8988T (cell line): ENCODE results near the gene COL26A1.
"Not testable (repeated sequence)": the region's sequence is repeated elsewhere in the genome, so short reads cannot be mapped to it uniquely, and the experiment has no call there.

Source experiments
- DNase-seq: peaks from one replicate; pipeline ENCODE4 v3.0.0; 2011

The COL26A1 gene

DNA sequence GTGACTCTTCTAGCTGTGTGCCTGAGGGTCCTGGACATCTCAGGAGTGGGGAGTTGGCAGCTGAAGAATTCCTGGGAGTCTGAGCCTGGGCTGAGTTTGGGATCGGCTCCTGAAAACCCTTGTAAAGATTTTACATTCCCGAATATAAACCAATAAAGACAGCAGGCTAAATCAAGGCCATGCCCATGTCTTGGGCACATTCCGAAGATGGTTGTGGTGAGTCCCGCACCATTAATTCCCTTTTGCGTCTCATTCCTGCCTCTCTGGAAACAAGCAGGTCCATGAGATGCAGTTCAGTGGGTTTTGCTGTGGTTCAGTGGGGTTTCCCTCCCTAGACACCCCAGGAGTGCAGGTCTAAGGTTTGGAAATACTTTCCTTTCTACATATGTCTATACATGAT, 90.9 kb downstream of the COL26A1 start:
- DNase-seq, result no peak

DNA sequence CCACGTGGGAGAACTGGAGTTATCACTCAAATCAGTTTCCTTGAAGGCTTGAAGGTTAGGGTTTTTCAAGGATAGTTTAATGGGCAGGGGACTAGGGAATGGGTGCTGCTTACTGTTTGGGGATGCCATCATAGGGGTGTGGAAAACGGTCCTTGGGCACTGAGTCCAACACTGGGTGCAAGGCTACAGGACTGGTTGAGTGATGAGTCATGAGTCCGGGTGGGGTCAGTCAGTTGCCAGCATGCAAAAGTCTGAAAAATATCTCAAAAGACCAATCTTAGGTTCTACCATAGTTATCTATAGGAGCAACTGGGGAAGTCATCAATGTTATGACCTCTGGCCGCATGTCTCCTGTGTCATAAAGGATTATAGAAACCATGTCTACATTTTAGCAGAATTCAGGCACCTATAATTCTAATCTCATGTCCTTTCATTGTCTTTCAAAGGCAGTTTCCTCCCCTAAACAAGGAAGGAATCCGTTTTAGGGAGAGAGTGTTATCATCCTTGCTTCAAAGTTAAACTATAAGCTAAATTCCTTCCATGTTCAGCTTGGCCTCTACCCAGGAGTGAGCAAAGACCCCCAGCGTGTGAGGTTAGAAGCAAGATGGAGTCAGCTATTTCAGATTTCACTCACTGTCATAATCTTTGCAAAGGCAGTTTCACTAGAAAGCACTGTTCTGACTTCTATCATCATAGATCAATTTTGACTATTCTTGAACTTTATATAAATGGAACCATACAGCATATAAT, 94.5 kb downstream of the COL26A1 start:
- no peak for DNase-seq

DNA sequence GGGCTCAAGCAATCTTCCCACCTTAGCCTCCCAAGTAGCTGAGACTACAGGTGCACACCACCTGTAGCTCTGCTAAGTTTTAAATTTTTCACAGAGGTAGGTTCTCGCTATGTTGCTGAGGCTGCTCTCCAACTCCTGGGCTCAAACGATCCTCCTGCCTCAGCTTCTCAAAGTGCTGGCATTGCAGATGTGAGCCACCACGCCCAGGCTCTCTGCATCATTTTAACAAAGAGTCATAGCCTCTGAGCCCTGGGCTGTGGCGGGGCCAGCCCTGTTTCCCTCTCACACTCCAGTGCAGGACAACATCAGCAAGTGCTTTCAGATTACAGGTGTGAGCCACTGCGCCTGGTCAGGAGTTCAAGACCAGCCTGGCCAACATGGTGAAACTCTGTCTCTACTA, 102.5 kb downstream of the COL26A1 start:
- no peak for DNase-seq

DNA sequence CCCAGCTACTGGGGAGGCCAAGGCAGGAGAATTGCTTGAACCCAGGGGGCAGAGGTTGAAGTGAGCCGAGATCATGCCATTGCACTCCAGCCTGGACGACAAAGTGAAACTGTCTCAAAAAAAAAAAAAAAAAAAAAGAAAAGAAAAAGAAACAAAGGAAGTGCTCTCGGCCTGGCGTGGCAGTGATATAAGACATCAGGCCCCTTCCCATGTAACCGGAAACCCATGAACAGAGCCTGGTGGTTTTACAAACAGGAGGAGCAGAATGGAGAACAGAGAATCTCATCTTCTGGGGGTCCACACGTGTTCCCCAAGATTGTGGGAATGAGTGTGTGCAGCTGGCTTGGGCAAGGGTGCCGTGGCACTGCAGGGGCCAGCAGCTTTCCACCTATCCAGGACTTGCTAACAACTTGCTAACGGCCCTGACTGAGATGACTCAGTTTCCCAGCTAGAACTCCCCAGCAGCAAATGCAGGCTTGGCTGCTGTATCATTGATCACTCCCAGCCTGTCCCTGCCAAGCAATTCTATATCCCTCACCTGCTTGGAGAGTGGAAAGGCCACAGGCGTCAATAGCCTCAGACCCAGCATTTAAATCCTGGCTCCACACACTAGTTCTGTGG, 103.0 kb downstream of the COL26A1 start:
- no peak for DNase-seq

DNA sequence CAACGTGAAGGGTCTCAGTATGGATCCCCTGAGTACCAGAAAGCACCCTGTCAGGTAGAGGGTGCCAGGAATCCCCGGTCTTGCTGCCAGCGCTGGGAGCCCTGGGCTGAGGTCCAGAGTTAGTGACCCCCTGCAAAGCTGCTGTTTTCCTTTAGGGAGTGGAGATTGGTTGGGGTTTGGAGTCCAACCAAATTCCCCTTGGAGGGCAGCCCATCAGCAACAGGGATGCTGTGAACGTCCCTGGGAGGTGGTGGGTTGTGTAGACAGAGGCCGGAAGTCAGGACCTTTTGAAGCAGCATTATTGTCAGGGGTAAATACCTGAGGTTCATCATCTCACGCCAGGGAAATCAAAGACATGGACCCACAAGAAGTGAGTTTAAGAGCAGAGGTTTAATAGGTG, 104.2 kb downstream of the COL26A1 start:
- no peak for DNase-seq

DNA sequence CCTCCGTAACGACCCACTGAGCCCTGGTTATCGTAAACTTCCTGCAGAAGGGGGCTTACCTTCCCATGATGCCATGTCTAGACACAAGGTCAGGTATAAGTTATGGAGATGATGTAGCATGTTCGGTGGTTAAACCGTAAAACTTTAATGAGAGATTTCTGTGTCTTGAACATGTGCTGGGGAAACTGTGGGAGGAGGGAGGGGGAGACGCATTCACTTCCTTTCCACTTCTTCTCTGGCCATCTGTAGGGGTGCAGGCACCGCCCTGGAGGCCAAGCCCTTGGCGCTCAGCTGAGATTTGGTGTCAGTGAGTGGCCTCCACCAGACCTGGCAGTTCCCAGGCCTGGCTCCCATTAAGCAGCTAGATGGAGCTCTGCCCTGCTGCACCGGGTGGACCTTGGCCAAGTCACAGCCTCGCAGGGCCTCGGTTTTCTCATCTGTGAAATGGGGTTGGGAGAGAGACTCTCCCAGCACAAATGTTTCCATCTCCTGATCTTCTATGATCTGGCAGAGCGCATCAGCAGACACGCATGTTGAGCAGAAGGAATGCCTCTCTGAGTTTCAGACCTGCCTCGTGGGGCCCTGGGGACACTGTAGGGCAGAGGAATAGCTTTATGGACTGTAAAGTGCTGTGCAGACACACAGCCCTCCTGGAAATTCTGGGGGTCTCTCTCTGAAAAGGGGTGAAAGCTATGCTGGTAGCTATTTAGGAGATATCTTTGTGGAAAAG, 106.0 kb downstream of the COL26A1 start:
- DNase-seq, result no peak

DNA sequence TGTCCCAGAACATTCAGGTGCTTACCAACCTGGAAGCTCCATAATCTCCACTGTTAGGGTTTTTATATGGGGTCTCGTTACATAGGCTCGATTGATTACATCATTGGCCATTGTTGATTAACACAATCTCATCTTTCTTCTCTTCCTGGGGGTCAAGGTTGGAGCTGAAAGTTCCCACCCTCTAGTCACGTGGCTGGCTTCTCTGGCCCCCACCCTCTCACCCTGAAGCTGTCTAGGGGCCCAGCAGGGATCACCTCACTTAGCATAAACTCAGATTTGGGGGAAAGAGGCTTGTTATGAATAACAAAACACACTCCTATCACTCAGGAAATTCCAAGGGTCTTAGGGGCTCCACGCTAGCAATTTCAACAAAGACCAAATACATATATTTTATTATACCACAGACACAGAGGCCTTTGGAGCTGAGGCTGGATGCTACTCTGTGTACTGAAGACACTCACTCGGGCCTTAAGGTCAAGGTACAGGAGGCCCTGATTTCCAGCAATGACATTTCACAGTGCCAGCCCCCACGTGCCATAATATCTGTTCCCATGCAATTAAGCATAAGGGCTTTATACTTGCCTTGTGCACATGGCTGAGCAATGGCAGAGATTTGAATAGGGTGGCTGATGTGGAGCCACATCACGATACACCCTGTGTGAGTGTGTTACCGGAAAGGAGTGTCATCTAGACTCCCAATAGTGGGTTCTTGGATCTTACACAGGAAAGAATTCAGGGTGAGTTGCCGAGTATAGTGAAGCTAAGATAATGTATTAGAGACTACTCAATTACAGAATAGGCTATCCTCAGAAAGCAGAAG, 108.2 kb downstream of the COL26A1 start:
- DNase-seq, result no peak

DNA sequence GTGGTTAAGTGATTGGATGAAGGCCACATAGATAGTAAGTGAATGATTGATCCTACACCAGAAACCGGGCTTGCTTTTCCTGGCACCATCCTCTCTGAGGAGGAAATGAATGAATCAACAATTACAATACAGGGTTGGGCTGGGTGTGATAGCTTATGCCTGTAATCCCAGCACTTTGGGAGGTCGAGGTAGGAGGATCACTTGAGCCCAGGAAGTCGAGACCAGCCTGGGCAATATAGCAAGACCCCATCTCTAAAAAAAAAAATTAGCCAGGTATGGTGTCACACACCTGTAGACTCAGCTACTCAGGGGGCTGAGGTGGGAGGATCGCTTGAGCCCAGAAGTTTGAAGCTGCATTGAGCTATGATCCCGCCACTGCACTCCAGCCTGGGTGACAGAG, 111.5 kb downstream of the COL26A1 start:
- no peak for DNase-seq

DNA sequence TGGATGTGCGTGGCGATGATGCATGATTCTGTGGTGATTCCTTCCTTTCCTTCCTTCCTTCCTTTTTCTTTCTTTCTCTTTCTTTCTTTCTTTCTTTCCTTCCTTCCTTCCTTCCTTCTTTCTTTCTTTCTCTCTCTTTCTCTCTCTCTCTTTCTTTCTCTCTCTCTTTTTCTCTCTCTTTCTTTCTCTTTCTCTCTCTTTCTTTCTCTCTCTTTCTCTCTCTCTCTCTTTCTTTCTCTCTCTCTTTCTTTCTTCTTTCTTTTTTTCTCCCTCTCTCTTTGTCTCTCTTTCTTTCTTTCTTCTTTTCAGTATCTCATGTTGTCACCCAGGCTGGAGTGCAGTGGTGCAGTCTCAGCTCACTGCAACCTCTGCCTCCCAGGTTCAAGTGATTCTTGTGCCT, 113.0 kb downstream of the COL26A1 start:
- not testable (repeated sequence) for DNase-seq

DNA sequence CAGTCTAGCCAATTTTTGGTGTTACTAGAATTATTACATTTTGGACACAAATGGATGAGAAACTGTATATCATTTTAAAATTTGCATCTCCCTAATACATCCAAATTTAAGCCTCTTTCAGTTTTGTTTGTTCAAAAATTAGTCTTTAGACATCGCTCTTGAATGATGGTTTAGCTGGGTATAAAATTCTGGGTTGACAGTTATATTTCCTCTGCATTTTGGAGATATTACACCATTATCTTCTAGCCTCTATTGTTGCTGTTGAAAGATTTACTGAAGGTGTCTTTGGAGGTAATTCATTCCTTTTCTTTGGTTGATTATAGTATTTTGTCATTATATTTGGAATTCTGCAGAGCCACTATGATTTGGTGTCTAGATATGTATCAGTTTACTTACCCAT, 116.5 kb downstream of the COL26A1 start:
- DNase-seq, result no peak

DNA sequence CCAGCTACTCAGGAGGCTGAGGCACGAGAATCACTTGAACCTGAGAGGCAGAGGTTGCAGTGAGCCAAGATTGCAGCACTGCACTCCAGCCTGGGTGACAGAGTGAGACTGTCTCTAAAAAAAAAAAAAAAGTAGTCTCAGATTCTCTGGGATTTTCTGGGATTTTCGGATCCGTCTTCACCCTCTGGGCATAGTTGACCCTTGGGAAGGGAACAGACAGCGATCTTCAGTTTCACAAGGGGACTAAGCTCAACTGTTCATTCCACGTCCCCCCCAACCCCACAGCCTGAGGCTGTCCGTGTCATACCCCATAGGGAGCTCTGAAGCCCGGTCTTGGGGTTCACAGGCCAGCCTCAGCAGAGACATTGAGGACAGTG, 123.4 kb downstream of the COL26A1 start:
- DNase-seq, result not testable (repeated sequence)

DNA sequence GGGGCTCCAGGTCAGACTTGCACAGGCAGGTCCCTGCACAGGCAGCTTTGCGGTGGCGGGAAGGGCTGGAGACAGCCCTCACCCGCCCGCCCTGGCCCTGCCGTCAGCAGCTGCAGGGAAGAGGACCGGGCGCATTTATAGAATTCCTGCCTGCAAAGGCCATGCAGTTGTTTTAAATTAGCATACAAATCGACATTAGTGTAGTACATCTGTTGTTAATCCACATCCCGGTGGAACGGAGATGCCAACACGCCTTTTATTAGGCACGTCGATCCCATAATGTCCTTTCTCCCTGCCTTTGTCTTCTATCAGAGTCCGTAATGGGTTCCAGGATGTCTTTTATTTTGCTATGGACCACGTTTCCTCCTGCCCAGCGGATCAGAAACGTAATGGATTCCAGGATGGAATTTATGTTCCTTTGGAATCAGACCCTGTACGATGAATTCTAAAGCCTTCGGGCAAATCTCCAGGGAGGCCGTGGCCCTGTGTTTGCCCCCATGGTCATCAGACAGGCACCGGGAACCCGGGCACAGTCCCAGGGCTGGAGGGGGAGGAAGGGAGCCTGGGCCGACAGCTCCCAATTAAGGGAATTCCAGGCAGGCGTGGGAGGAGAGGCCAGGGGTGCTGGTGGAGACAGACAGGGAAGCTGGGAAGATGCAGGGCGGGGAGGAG, 123.9 kb downstream of the COL26A1 start:
- no peak for DNase-seq

DNA sequence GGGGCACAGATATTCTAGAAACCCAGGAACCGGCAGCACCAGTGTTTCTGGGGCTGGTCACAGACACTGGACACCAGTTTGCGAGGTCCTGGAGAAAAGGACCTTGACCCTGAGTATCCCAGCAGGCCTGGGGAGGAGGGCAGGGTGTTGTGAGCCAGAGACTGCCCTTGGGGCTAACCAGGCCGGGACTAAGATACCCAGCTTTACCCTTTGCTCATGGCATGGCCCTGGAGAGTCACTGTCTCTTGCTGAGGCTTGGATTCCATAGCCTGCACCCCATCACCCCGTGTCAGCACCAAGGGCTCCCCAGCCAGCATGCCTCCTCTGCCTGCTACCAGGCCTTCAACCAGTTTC, 124.4 kb downstream of the COL26A1 start:
- DNase-seq, result no peak

DNA sequence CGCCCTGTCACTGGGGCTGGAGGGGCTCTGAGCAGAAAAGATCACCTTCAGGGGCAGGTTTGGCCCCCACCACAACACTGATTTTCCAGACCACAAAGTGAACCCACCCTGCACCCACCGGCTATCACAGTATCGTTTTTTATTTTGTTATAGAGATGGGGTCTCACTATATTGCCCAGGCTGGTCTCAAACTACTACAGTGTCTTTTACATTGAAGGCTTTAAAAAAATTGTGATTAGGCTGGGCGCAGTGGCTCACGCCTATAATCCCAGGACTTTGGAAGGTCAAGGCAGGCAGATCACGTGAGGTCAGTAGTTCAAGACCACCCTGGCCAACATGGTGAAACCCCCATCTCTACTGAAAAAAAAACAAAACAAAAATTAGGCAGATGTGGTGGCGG, 125.1 kb downstream of the COL26A1 start:
- DNase-seq, result no peak

DNA sequence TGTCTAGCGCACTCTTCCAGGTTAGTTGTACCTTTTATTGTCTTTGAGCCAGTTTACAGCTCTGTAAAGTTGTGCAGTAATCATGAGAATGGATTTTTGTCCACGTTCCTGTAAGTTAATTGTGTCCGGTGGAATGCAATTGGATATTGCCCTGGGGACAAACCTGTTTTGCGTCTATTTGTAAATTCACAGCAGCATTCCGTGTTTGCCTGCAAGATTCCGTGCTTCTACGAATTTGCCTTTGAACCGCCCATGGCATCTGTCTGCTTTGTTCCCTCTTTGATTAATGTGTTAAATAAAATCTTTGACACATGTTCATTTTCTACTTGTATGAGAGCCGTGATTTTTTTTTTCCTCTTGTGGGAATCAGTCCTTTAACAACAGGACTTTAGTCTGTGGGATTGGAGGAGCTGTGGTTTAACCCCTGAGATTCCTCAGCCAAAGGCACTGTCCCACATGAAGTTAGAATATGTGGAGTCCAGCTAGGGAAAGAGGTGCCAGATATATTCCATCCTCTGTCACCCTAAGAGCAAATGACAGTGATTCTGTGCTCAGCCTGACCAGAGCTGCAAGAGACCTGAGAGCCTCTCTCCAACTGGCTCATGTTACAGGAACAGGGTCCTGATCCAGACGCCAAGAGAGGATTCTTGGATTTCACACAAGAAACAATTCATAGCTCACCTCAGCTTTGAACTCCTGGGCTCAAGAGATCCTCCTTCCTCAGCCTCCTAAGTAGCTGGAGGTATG, 126.3 kb downstream of the COL26A1 start:
- no peak for DNase-seq

DNA sequence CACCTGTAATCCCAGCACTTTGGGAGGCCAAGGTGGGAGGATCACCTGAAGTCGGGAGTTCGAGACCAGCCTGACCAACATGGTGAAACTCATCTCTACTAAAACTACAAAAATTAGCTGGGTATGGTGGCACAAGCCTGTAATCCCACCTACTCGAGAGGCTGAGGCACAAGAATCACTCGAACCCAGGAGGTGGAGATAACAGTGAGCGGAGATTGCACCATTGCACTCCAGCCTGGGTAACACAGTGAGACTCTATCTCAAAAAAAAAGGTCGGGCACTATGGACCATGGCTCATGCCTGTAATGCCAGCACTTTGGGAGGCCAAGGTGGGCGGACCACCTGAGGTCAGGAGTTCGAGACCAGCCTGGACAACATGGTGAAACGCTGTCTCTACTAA, 127.8 kb downstream of the COL26A1 start:
- DNase-seq, result not testable (repeated sequence)

DNA sequence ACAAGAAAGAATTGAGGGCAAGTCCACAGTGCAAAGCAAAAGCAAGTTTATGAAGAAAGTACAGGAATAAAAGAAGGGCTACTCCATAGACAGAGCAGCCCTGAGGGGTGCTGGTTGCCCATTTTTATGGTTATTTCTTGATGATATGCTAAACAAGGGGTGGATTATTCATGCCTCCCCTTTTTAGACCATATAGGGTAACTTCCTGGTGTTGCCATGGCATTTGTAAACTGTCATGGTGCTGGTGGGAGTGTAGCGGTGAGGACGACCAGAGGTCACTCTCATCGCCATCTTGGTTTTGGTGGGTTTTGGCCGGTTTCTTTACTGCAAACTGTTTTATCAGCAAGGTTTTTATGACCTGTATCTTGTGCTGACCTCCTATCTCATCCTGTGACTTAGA, 128.8 kb downstream of the COL26A1 start:
- not testable (repeated sequence) for DNase-seq

DNA sequence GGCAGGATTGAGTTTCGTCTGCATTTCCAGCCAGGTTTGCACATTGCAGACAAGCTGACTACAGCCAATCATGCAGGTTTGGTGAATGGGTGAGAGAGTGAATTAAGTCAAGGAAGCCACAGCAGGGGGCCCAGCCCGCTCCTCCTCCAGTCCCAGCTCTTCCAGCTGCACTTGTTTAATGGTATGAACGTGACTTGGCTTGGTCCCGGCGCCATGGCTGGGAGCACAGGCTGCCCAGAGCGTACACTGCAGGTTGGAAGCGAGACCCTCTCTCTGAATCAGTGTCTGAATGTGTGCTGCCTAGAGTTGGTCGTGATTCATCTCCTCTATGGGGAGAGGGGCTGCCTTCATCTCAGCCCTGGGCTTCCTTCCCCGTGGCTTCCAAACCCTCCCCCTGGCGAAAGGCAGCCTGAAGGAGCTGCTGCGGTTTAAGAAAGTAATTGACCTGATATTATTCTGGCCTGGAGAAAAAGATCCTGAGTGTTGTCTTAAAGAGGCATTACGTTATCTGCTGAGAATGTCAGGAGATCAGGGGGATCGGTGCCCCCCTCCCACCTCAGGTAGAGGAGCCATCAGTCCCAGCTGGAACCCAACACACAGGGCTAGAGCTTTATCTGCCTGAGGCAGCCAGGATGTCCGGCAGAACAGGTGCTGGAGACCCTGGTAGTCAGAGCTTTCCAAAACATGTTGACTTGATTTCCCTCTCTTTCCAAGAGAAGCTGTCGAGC, 132.1 kb downstream of the COL26A1 start:
- DNase-seq, result no peak

DNA sequence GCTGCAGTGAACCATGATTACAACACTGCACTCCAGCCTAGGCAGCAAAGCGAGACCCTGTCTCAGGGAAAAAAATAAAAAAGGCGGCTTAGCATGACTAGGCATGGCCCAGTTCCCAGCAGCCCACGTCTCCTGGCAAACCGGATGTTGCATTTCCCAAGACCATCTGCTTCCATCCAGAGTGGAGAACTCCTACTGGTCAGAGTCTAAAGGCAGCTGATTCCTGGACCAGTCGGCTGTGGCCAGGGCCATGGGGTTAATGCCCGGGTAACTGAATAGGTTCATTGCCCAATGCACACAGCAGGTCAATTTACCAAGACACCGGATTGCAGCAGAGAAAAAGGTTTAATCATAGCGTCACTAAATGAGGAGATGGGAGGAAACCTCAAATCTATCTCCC, 133.3 kb downstream of the COL26A1 start:
- DNase-seq, result no peak

DNA sequence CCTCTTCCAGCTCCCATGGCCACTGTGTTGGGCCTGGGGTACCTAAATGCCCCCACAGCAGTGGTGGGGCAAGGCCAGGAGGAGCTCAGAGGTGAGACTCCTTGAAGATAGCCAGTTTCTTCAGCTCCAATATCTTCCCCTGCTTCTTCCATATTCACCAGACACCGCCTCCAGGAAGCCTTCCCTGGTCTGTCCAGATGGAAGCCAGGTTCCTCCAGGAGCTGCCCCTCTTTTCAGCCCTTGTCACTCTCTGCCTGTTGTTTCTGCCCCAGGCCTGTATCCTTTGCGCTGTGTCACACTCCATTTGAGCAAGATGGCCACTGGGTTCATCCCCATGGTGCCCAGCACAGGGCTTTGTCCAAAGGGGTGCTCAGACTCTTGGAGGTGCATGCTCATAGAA, 138.7 kb downstream of the COL26A1 start:
- DNase-seq, result no peak

DNA sequence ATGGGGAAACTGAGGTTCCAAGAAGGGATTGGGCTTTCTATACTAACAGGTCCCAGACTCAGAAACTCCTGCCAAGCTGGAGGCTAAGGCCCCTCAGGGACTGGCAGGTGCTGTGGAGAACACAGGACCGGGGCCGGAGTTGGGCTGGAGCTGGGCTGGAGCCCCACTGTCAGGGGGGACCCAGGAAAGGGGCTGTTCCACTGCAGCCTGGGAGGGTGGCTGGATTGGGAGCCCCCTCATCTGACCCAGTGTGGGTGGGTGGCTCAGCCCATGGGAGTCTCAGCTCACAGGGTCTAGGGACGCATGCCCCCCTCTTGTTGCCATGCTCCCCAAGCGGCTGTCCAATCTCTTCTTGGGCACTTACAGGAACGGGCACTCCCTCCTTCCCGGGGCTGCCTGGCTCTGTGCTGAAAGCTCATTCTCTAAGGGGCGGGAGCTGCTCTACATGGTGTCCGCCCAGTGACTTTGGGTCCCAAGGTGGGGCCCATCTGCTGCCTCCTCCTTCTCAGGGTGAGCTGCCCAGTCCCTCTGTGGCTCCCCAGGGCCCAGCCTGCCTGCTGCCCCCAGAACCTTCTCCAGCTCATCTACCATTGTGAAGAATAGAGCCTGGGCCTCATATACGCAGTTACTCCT, 139.9 kb downstream of the COL26A1 start:
- DNase-seq, result no peak
